AG09309 (cell line): Measurements from ENCODE around the gene SPAG16.

Experiments used
- DNase-seq: peaks from one replicate; pipeline ENCODE4 v3.0.0-alpha.2; 2010; ENCODE audit warnings: low read depth
- H3K4me3 ChIP-seq: 2 replicates; pipeline ENCODE4 v1.5.1; 2011; ENCODE audit warnings: mild to moderate bottlenecking, low read depth, low read length, moderate library complexity; ENCODE audit not compliant: control insufficient read depth
- CTCF ChIP-seq: IDR thresholded peaks from 2 replicates; pipeline ENCODE4 v1.5.1; 2011; ENCODE audit warnings: mild to moderate bottlenecking, low read depth, low read length, inconsistent platforms; ENCODE audit not compliant: insufficient read depth, control insufficient read depth; ENCODE audit errors: missing control alignments

SPAG16 gene

DNA sequence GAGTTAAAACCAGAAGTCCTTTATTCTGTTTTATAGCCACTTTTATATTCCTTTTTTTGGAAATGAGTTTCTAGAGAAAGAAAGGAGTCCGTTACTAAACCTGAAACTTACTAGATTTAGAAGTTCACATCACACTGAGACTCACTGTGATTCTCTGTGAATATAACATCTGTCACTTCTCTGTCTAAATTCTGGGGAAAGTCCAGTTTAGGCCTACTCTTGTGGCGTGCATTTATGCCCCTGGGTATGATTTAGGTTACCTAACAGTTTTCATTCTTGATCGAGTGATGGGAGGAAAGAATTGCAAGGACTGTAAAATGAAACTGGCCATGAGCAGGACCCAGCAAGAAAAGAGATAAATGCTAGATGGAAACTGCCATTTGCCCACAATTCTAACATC lies 449.6 kb downstream of the SPAG16 start:
- TF ChIP-seq CTCF, result no peak
- no peak overlapping the region for H3K4me3 ChIP-seq
- DNase-seq, result no peak

DNA sequence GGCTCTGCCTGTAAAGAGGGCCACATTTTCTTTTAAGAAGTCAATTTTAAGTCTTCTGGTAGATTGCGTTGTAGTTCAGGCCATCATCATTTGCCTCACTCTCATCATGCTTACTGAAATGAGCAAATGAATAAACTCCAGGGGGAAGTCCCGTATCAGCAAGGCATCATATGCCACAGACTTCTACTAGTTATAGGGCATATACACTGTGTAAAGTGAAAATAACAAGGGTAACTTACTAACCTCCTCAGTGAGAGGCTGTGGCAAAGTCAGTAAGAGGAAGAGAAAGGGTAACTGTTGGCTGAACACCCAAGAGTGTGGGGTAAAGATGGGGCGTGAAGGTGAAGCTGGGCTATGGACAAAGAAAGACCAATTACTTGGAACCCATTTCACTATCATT lies 456.2 kb downstream of the SPAG16 start:
- DNase-seq, result no peak
- TF ChIP-seq CTCF, result no peak
- H3K4me3 ChIP-seq, result no peak overlapping the region

DNA sequence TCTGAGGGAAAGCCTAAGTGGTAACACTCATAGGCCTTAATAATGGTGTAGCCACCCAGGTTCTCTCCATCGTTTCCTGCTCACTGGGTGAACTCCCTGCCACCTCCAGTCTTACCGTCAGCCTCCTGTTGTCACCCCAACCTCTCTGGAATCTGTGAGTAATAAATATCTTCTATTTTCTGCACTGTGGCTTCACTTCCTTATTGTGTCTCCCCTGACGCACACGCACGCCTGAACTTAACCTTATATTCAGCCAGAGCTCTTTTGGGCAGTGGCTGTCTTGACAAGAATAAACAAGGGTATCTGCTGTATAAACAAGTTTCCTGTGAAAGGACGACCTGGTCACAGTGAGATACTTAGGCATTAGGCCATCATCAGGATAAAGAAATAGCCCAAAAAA lies 467.2 kb downstream of the SPAG16 start:
- TF ChIP-seq CTCF, result no peak
- no peak for DNase-seq
- H3K4me3 ChIP-seq, result no peak overlapping the region

DNA sequence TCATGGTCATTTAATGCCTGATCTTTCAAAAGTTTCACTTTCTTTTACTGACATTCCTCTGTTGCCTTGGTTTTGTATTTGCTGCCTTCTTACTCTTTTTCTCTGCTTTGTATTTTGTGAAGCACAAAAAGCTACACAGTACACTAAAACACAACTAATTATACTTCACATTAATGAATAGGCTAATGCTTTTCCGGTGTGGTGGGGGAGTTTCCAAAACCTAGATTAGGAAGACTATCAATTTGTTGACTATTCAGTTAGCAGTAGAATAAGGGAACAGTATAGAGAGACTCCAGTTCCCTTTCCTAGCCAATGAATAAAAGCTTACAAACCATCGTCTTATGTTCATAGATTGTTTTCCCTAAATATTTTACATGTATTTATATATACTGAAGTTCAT lies 468.3 kb downstream of the SPAG16 start:
- H3K4me3 ChIP-seq, result no peak overlapping the region
- TF ChIP-seq CTCF, result no peak
- DNase-seq, result no peak

GRCh38 chr2:213757525-213757924 lies 473.3 kb downstream of the SPAG16 start:
- H3K4me3 ChIP-seq, result no peak overlapping the region
- TF ChIP-seq CTCF, result no peak
- DNase-seq, result no peak

- no peak for TF ChIP-seq CTCF
- DNase-seq, result no peak
- no peak overlapping the region for H3K4me3 ChIP-seq
These were observed 479.1 kb downstream of the SPAG16 start for GRCh38 chr2:213763354-213763753.

- no peak overlapping the region for H3K4me3 ChIP-seq
- DNase-seq, result no peak
- TF ChIP-seq CTCF, result no peak
These were observed 479.7 kb downstream of the SPAG16 start for GRCh38 chr2:213763963-213764362.
